Superior temporal gyrus (tissue), 1 donor: ENCODE measurements around the gene LDLRAD3.
A peak's percentile ranks its signal among the peaks of the same experiment; 100 is the strongest.
"Not testable (repeated sequence)": the region's sequence is repeated elsewhere in the genome, so short reads cannot be mapped to it uniquely, and the experiment has no call there.

Experiments used
- DNase-seq: peaks from one replicate; pipeline ENCODE4 v3.0.0-alpha.2; 2016; ENCODE audit errors: extremely low spot score

The LDLRAD3 gene

GRCh38 chr11:35990816-35991215, 47.0 kb downstream of the LDLRAD3 start:
- no peak for DNase-seq

- DNase-seq: no peak
These were observed 48.7 kb downstream of the LDLRAD3 start for GRCh38 chr11:35992548-35992947.

- no peak for DNase-seq
These were observed 50.6 kb downstream of the LDLRAD3 start for GRCh38 chr11:35994421-35994820.

- DNase-seq: no peak
These were observed 51.9 kb downstream of the LDLRAD3 start for GRCh38 chr11:35995681-35996271.

GRCh38 chr11:35997902-35998520, 54.1 kb downstream of the LDLRAD3 start:
- no peak for DNase-seq

- no peak for DNase-seq
These were observed 54.8 kb downstream of the LDLRAD3 start for GRCh38 chr11:35998634-35999033.

GRCh38 chr11:36000616-36001190, 56.8 kb downstream of the LDLRAD3 start:
- DNase-seq: no peak

GRCh38 chr11:36002196-36002595, 58.3 kb downstream of the LDLRAD3 start:
- peak; percentile 59 for DNase-seq

- DNase-seq: no peak
These were observed 58.9 kb downstream of the LDLRAD3 start for GRCh38 chr11:36002796-36003195.

GRCh38 chr11:36006556-36006955, 62.7 kb downstream of the LDLRAD3 start:
- DNase-seq: no peak

GRCh38 chr11:36007127-36007655, 63.3 kb downstream of the LDLRAD3 start:
- DNase-seq: no peak

- no peak for DNase-seq
These were observed 64.7 kb downstream of the LDLRAD3 start for GRCh38 chr11:36008584-36008983.

- DNase-seq: peak; percentile 42
These were observed 65.6 kb downstream of the LDLRAD3 start for GRCh38 chr11:36009473-36009872.

- DNase-seq: peak; percentile 77
These were observed 66.3 kb downstream of the LDLRAD3 start for GRCh38 chr11:36010010-36010740.

GRCh38 chr11:36011574-36011973, 67.7 kb downstream of the LDLRAD3 start:
- no peak for DNase-seq

GRCh38 chr11:36012455-36012854, 68.6 kb downstream of the LDLRAD3 start:
- DNase-seq: no peak

- no peak for DNase-seq
These were observed 69.1 kb downstream of the LDLRAD3 start for GRCh38 chr11:36012979-36013378.

GRCh38 chr11:36013446-36013845, 69.6 kb downstream of the LDLRAD3 start:
- DNase-seq: not testable (repeated sequence)

- no peak for DNase-seq
These were observed 70.4 kb downstream of the LDLRAD3 start for GRCh38 chr11:36013950-36014897.

- DNase-seq: no peak
These were observed 71.2 kb downstream of the LDLRAD3 start for GRCh38 chr11:36014898-36015665.

GRCh38 chr11:36015799-36016198, 71.9 kb downstream of the LDLRAD3 start:
- no peak for DNase-seq
